ENCODE data around the gene POLDIP3.

Gene POLDIP3

GRCh38 chr22:42613872-42614301, 796 bp downstream of the POLDIP3 start:
- Histone ChIP-seq H4K20me1 (ENCODE audit: insufficient read depth, low read length) (peaks cover 18% of the 10 kb centered on the region), H3K9me2 (replicated peaks; ENCODE audit: insufficient read depth, low read length) (no peaks in the 10 kb centered on the region), H3K36me3 (replicated peaks; ENCODE audit: insufficient read depth, low read length) (no peaks in the 10 kb centered on the region; the same call in 1 of the 2 replicates), H3K4me1 (ENCODE audit: low read length) (peaks cover 8% of the 10 kb centered on the region), H3K79me2 (ENCODE audit: low read length) (peaks cover 55% of the 10 kb centered on the region), H3K4me2 (ENCODE audit: low read depth, low read length) (peak overlapping the region; percentile 80), H3K27ac (ENCODE audit: low read length) (peak overlapping the region; percentile 92), H2AFZ (ENCODE audit: low read length) (peak overlapping the region; percentile 36; the same call in 1 of the 2 replicates), H3K4me3 (ENCODE audit: low read length) (peak overlapping the region; percentile 94), H3K9ac (ENCODE audit: low read length) (peak overlapping the region; percentile 77), H3F3A (ENCODE audit: insufficient read depth, low read length) (peaks cover 16% of the 10 kb centered on the region), H3K9me3 (replicated peaks; ENCODE audit: insufficient read depth, low read length) (no peaks in the 10 kb centered on the region), H3K27me3 (replicated peaks; ENCODE audit: insufficient read depth, low read length) (no peaks in the 10 kb centered on the region)
- DNase-seq, result no peak
- no peak for TF ChIP-seq EZH2 (optimal IDR thresholded peaks at IDR 0.05; ENCODE audit: low read depth, low read length)
- TF ChIP-seq CTCF (IDR thresholded peaks at IDR 0.05; ENCODE audit: low read length), result no peak

- Histone ChIP-seq H3K4me2 (ENCODE audit: low read depth, low read length) (0 out of 2 replicates have a peak overlapping the region, but pooled peaks have one; percentile 80), H2AFZ (ENCODE audit: low read length) (no peak overlapping the region), H3K36me3 (replicated peaks; ENCODE audit: insufficient read depth, low read length) (no peaks in the 10 kb centered on the region; the same call in 1 of the 2 replicates), H3K9ac (ENCODE audit: low read length) (no peak overlapping the region), H3K9me3 (replicated peaks; ENCODE audit: insufficient read depth, low read length) (no peaks in the 10 kb centered on the region), H3K27me3 (replicated peaks; ENCODE audit: insufficient read depth, low read length) (no peaks in the 10 kb centered on the region), H3K79me2 (ENCODE audit: low read length) (peaks cover 70% of the 10 kb centered on the region), H3K4me3 (ENCODE audit: low read length) (no peak overlapping the region), H3K9me2 (replicated peaks; ENCODE audit: insufficient read depth, low read length) (no peaks in the 10 kb centered on the region), H3F3A (ENCODE audit: insufficient read depth, low read length) (peaks cover 16% of the 10 kb centered on the region), H4K20me1 (ENCODE audit: insufficient read depth, low read length) (peaks cover 18% of the 10 kb centered on the region), H3K4me1 (ENCODE audit: low read length) (peaks cover 8% of the 10 kb centered on the region), H3K27ac (ENCODE audit: low read length) (no peak overlapping the region)
- DNase-seq, result no peak
- TF ChIP-seq CTCF (IDR thresholded peaks at IDR 0.05; ENCODE audit: low read length) (no peak), EZH2 (optimal IDR thresholded peaks at IDR 0.05; ENCODE audit: low read depth, low read length) (no peak), EZH2phosphoT487 (IDR thresholded peaks at IDR 0.05; ENCODE audit: low read length) (no peak)
Observed at GRCh38 chr22:42612336-42612735, 2.3 kb downstream of the POLDIP3 start.

GRCh38 chr22:42611051-42611450, 3.6 kb downstream of the POLDIP3 start:
- no peak overlapping the region for H3K27ac ChIP-seq (ENCODE audit: low read length)
- H3K9ac ChIP-seq (ENCODE audit: low read length), result no peak overlapping the region

More at GRCh38 chr22:42611051-42611450, 3.6 kb downstream of the POLDIP3 start:
- H3F3A ChIP-seq (ENCODE audit: insufficient read depth, low read length), result peaks cover 15% of the 10 kb centered on the region
- peaks cover 83% of the 10 kb centered on the region for H3K79me2 ChIP-seq (ENCODE audit: low read length)
- H3K9me2 ChIP-seq (replicated peaks; ENCODE audit: insufficient read depth, low read length), result no peaks in the 10 kb centered on the region
- H3K4me1 ChIP-seq (ENCODE audit: low read length), result peaks cover 8% of the 10 kb centered on the region
- H3K27me3 ChIP-seq (replicated peaks; ENCODE audit: insufficient read depth, low read length), result no peaks in the 10 kb centered on the region
- H3K9me3 ChIP-seq (replicated peaks; ENCODE audit: insufficient read depth, low read length), result no peaks in the 10 kb centered on the region
- H3K4me2 ChIP-seq (ENCODE audit: low read depth, low read length), result no peak overlapping the region
- peaks cover 21% of the 10 kb centered on the region for H4K20me1 ChIP-seq (ENCODE audit: insufficient read depth, low read length)
- no peak for DNase-seq
- H3K4me3 ChIP-seq (ENCODE audit: low read length), result no peak overlapping the region
- H3K36me3 ChIP-seq (replicated peaks; ENCODE audit: insufficient read depth, low read length), result no peaks in the 10 kb centered on the region; the same call in 1 of the 2 replicates
- TF ChIP-seq CTCF (IDR thresholded peaks at IDR 0.05; ENCODE audit: low read length) (no peak), EZH2 (optimal IDR thresholded peaks at IDR 0.05; ENCODE audit: low read depth, low read length) (no peak), EZH2phosphoT487 (IDR thresholded peaks at IDR 0.05; ENCODE audit: low read length) (no peak)
- H2AFZ ChIP-seq (ENCODE audit: low read length), result no peak overlapping the region

Data from MM.1S (cell line).